Measurements from ENCODE around the gene VWA8.
A peak's percentile ranks its signal among the peaks of the same experiment; 100 is the strongest.

The VWA8 gene

GRCh38 chr13:41960637-41961465 is at the start of gene VWA8:
VWA8 (minus strand) TSS chr13:41961109; CDS start chr13:41961015, 94 bp downstream.
- peak; percentile 59 to 82 (median 78) for DNase-seq (ENCODE audit: low read depth in 4 of 4, low spot score in 1 of 4)

- no peak for DNase-seq (ENCODE audit: low read depth in 4 of 4, low spot score in 1 of 4)
Observed at GRCh38 chr13:42009057-42009456, 48.1 kb upstream of the VWA8 start.

GRCh38 chr13:42007844-42008243 is 46.9 kb upstream of the VWA8 start:
- DNase-seq (ENCODE audit: low read depth in 4 of 4, low spot score in 1 of 4): no peak

GRCh38 chr13:42002066-42002465 is 41.2 kb upstream of the VWA8 start:
- DNase-seq (ENCODE audit: low read depth in 4 of 4, low spot score in 1 of 4): no peak

GRCh38 chr13:42001580-42001979 is 40.7 kb upstream of the VWA8 start:
- no peak for DNase-seq (ENCODE audit: low read depth in 4 of 4, low spot score in 1 of 4)

- no peak for DNase-seq (ENCODE audit: low read depth in 4 of 4, low spot score in 1 of 4)
Observed at GRCh38 chr13:42000846-42001245, 39.9 kb upstream of the VWA8 start.

- DNase-seq (ENCODE audit: low read depth in 4 of 4, low spot score in 1 of 4): no peak
Observed at GRCh38 chr13:41997396-41997795, 36.5 kb upstream of the VWA8 start.

- peak in 1 of 4 experiments; percentile 2 for DNase-seq (ENCODE audit: low read depth in 4 of 4, low spot score in 1 of 4)
Observed at GRCh38 chr13:41995946-41996345, 35.0 kb upstream of the VWA8 start.

- DNase-seq (ENCODE audit: low read depth in 4 of 4, low spot score in 1 of 4): no peak
Observed at GRCh38 chr13:41995336-41995735, 34.4 kb upstream of the VWA8 start.

GRCh38 chr13:41994696-41995095 is 33.8 kb upstream of the VWA8 start:
- DNase-seq (ENCODE audit: low read depth in 4 of 4, low spot score in 1 of 4): no peak

GRCh38 chr13:41991936-41992335 is 31.0 kb upstream of the VWA8 start:
- no peak for DNase-seq (ENCODE audit: low read depth in 4 of 4, low spot score in 1 of 4)

GRCh38 chr13:41988244-41988643 is 27.3 kb upstream of the VWA8 start:
- no peak for DNase-seq (ENCODE audit: low read depth in 4 of 4, low spot score in 1 of 4)

GRCh38 chr13:41985788-41986508 is 25.0 kb upstream of the VWA8 start:
- DNase-seq (ENCODE audit: low read depth in 4 of 4, low spot score in 1 of 4): no peak

- no peak for DNase-seq (ENCODE audit: low read depth in 4 of 4, low spot score in 1 of 4)
Observed at GRCh38 chr13:41981951-41982715, 21.2 kb upstream of the VWA8 start.

- DNase-seq (ENCODE audit: low read depth in 4 of 4, low spot score in 1 of 4): no peak
Observed at GRCh38 chr13:41978007-41978406, 17.1 kb upstream of the VWA8 start.

GRCh38 chr13:41976476-41976875 is 15.6 kb upstream of the VWA8 start:
- no peak for DNase-seq (ENCODE audit: low read depth in 4 of 4, low spot score in 1 of 4)

- DNase-seq (ENCODE audit: low read depth in 4 of 4, low spot score in 1 of 4): no peak
Observed at GRCh38 chr13:41974262-41974900, 13.5 kb upstream of the VWA8 start.

GRCh38 chr13:41973247-41973741 is 12.4 kb upstream of the VWA8 start:
- DNase-seq (ENCODE audit: low read depth in 4 of 4, low spot score in 1 of 4): no peak

- no peak for DNase-seq (ENCODE audit: low read depth in 4 of 4, low spot score in 1 of 4)
Observed at GRCh38 chr13:41971848-41972247, 10.9 kb upstream of the VWA8 start.

GRCh38 chr13:41970918-41971317 is 10.0 kb upstream of the VWA8 start:
- DNase-seq (ENCODE audit: low read depth in 4 of 4, low spot score in 1 of 4): no peak

GRCh38 chr13:41970022-41970421 is 9.1 kb upstream of the VWA8 start:
- DNase-seq (ENCODE audit: low read depth in 4 of 4, low spot score in 1 of 4): no peak

All from stimulated activated CD4-positive, alpha-beta T cell treated with anti-CD3 and anti-CD28 coated beads, Interleukin-1b, Interleukin-23, amount 100 ng/mL, for 24 hours (primary cell).